HEK293 (cell line): Measurements from ENCODE around the gene AFDN.

Source experiments
- AEBP2 ChIP-seq: fragments of 450-650 bp; formaldehyde crosslinking; IDR thresholded peaks from 2 replicates; pipeline ENCODE4 v1.5.1; 2016; ENCODE audit warnings: missing biosample characterization, missing genetic modification characterization, borderline replicate concordance
- HOXC10 ChIP-seq: sonication (generic); formaldehyde crosslinking; IDR thresholded peaks from 2 replicates; pipeline ENCODE4 v1.8.1; 2023; ENCODE audit warnings: mild to moderate bottlenecking, missing genetic modification reagents
- IKZF3 ChIP-seq: fragments of 450-650 bp; IDR thresholded peaks from 2 replicates; pipeline ENCODE4 v1.5.0; 2018; ENCODE audit warnings: missing biosample characterization, mild to moderate bottlenecking, missing genetic modification characterization, moderate library complexity
- KLF1 ChIP-seq: fragments of 450-650 bp; formaldehyde crosslinking; IDR thresholded peaks from 2 replicates; pipeline ENCODE4 v1.5.1; 2016; ENCODE audit warnings: missing biosample characterization, missing genetic modification characterization
- MEIS1 ChIP-seq: sonication (generic); formaldehyde crosslinking; IDR thresholded peaks from 2 replicates; pipeline ENCODE4 v1.8.1; 2022; ENCODE audit warnings: missing genetic modification reagents, mild to moderate bottlenecking, borderline replicate concordance
- MYNN ChIP-seq: fragments of 450-650 bp; formaldehyde crosslinking; IDR thresholded peaks from 2 replicates; pipeline ENCODE4 v1.5.1; 2016; ENCODE audit warnings: missing biosample characterization, missing genetic modification characterization, borderline replicate concordance
- PRDM6 ChIP-seq: fragments of 450-650 bp; formaldehyde crosslinking; IDR thresholded peaks from 2 replicates; pipeline ENCODE4 v1.5.1; 2017; ENCODE audit warnings: missing biosample characterization, missing genetic modification characterization
- SALL2 ChIP-seq: fragments of 450-650 bp; formaldehyde crosslinking; IDR thresholded peaks from 2 replicates; pipeline ENCODE4 v1.5.0; 2017; ENCODE audit warnings: missing biosample characterization, mild to moderate bottlenecking, missing genetic modification characterization, borderline replicate concordance
- SP7 ChIP-seq: fragments of 450-650 bp; formaldehyde crosslinking; IDR thresholded peaks from 2 replicates; pipeline ENCODE4 v1.5.1; 2016; ENCODE audit warnings: missing biosample characterization, missing genetic modification characterization
- ZFHX2 ChIP-seq: fragments of 450-650 bp; formaldehyde crosslinking; conservative IDR thresholded peaks from 2 replicates; pipeline ENCODE4 v1.5.1; 2016; ENCODE audit warnings: missing biosample characterization, missing genetic modification characterization
- ZFP69B ChIP-seq: fragments of 450-650 bp; formaldehyde crosslinking; IDR thresholded peaks from 2 replicates; pipeline ENCODE4 v1.5.1; 2016; ENCODE audit warnings: missing biosample characterization, missing genetic modification characterization
- ZNF114 ChIP-seq: fragments of 450-650 bp; formaldehyde crosslinking; IDR thresholded peaks from 2 replicates; pipeline ENCODE4 v1.5.0; 2017; ENCODE audit warnings: missing biosample characterization, missing genetic modification characterization
- ZNF148 ChIP-seq: fragments of 450-650 bp; formaldehyde crosslinking; IDR thresholded peaks from 2 replicates; pipeline ENCODE4 v1.5.0; 2017; ENCODE audit warnings: missing biosample characterization, missing genetic modification characterization, borderline replicate concordance
- ZNF169 ChIP-seq: fragments of 450-650 bp; formaldehyde crosslinking; IDR thresholded peaks from 2 replicates; pipeline ENCODE4 v1.5.1; 2016; ENCODE audit warnings: missing biosample characterization, missing genetic modification characterization
- ZNF26 ChIP-seq: fragments of 450-650 bp; formaldehyde crosslinking; IDR thresholded peaks from 2 replicates; pipeline ENCODE4 v1.5.1; 2016; ENCODE audit warnings: missing biosample characterization, missing genetic modification characterization
- ZNF274 ChIP-seq, 2 experiments: fragments of 200-500 bp in 1 of 2; fragments of 450-650 bp in 1 of 2; sonication (Bioruptor generic) in 1 of 2; formaldehyde crosslinking in 1 of 2; IDR thresholded peaks; 2 replicates each; pipeline versions ENCODE4 v1.5.1 to v1.6.1; 2014 to 2016; ENCODE audit warnings: borderline replicate concordance in 1 of 2, inconsistent platforms in 1 of 2, low read length in 1 of 2, missing biosample characterization in 1 of 2, missing genetic modification characterization in 1 of 2
- ZNF280C ChIP-seq: fragments of 450-650 bp; formaldehyde crosslinking; IDR thresholded peaks from 2 replicates; pipeline ENCODE4 v1.5.1; 2016; ENCODE audit warnings: missing biosample characterization, missing genetic modification characterization
- ZNF292 ChIP-seq: fragments of 450-650 bp; formaldehyde crosslinking; IDR thresholded peaks from 2 replicates; pipeline ENCODE4 v1.5.1; 2016; ENCODE audit warnings: low read depth, missing biosample characterization, missing genetic modification characterization, borderline replicate concordance
- ZNF311 ChIP-seq: fragments of 450-650 bp; formaldehyde crosslinking; IDR thresholded peaks from 2 replicates; pipeline ENCODE4 v1.5.1; 2017; ENCODE audit warnings: missing biosample characterization, missing genetic modification characterization, borderline replicate concordance
- ZNF341 ChIP-seq: fragments of 450-650 bp; formaldehyde crosslinking; IDR thresholded peaks from 2 replicates; pipeline ENCODE4; 2016; ENCODE audit warnings: low read depth, missing biosample characterization, missing genetic modification characterization
- ZNF354C ChIP-seq: fragments of 450-650 bp; formaldehyde crosslinking; IDR thresholded peaks from 2 replicates; pipeline ENCODE4 v1.5.1; 2016; ENCODE audit warnings: missing biosample characterization, missing genetic modification characterization, low read depth, borderline replicate concordance
- ZNF404 ChIP-seq: fragments of 450-650 bp; formaldehyde crosslinking; IDR thresholded peaks from 2 replicates; pipeline ENCODE4 v1.5.1; 2017; ENCODE audit warnings: missing biosample characterization, missing genetic modification characterization
- ZNF488 ChIP-seq: fragments of 450-650 bp; formaldehyde crosslinking; IDR thresholded peaks from 2 replicates; pipeline ENCODE4 v1.5.1; 2016; ENCODE audit warnings: missing biosample characterization, missing genetic modification characterization
- ZNF596 ChIP-seq: fragments of 450-650 bp; IDR thresholded peaks from 2 replicates; pipeline ENCODE4 v1.5.0; 2018; ENCODE audit warnings: missing biosample characterization, mild to moderate bottlenecking, missing genetic modification characterization, moderate library complexity
- ZNF600 ChIP-seq: fragments of 450-650 bp; formaldehyde crosslinking; IDR thresholded peaks from 2 replicates; pipeline ENCODE4 v1.5.1; 2016; ENCODE audit warnings: missing biosample characterization, missing genetic modification characterization
- ZNF654 ChIP-seq: fragments of 450-650 bp; formaldehyde crosslinking; IDR thresholded peaks from 2 replicates; pipeline ENCODE4 v1.5.1; 2016; ENCODE audit warnings: low read depth, missing biosample characterization, missing genetic modification characterization
- ZNF658 ChIP-seq: fragments of 450-650 bp; formaldehyde crosslinking; IDR thresholded peaks from 2 replicates; pipeline ENCODE4; 2016; ENCODE audit warnings: missing biosample characterization, missing genetic modification characterization
- ZNF777 ChIP-seq: fragments of 450-650 bp; formaldehyde crosslinking; IDR thresholded peaks from 2 replicates; pipeline ENCODE4 v1.5.1; 2017; ENCODE audit warnings: missing biosample characterization, missing genetic modification characterization, borderline replicate concordance

The AFDN gene

GRCh38 chr6:167855825-167856425 lies 29.2 kb downstream of the AFDN start (continued):
- no peak for TF ChIP-seq ZNF280C (tag by site-specific recombination)
- TF ChIP-seq ZFP69B (tag by site-specific recombination), result no peak
- no peak for TF ChIP-seq ZNF596 (tag by site-specific recombination)
- TF ChIP-seq ZNF658 (tag by site-specific recombination), result no peak
- no peak for TF ChIP-seq ZNF354C (tag by site-specific recombination)
- TF ChIP-seq ZNF777 (tag by site-specific recombination), result no peak
- no peak for TF ChIP-seq ZNF404
- TF ChIP-seq ZNF600, result peak; percentile 49; the same call in 1 of the 2 replicates
- no peak for TF ChIP-seq ZNF274 (IDR thresholded peaks at IDR 0.05; ENCODE audit: low read length)
- TF ChIP-seq ZNF274 (tag by site-specific recombination; IDR thresholded peaks at IDR 0.05; ENCODE audit: borderline replicate concordance), result no peak
- no peak for TF ChIP-seq ZNF292 (tag by site-specific recombination)
- TF ChIP-seq ZNF311 (tag by site-specific recombination), result no peak
- no peak for TF ChIP-seq HOXC10
- no peak for TF ChIP-seq ZNF114 (tag by site-specific recombination)
- no peak for TF ChIP-seq ZNF488 (tag by site-specific recombination)
- no peak for TF ChIP-seq SALL2
- TF ChIP-seq PRDM6 (tag by site-specific recombination), result 0 out of 2 replicates have a peak, but pooled peaks have one; percentile 5
- 0 out of 2 replicates have a peak, but pooled peaks have one; percentile 33 for TF ChIP-seq IKZF3
- TF ChIP-seq SP7, result peak; percentile 63; the same call in 1 of the 2 replicates
- no peak for TF ChIP-seq MEIS1 (CRISPR knock-in tag)
- TF ChIP-seq AEBP2, result no peak
- TF ChIP-seq ZNF169, result no peak
- no peak for TF ChIP-seq MYNN (tag by site-specific recombination)
- TF ChIP-seq KLF1, result no peak
- no peak for TF ChIP-seq ZNF654 (tag by site-specific recombination)
- TF ChIP-seq ZNF148 (tag by site-specific recombination), result no peak
- TF ChIP-seq ZNF26 (tag by site-specific recombination), result no peak
- no peak for TF ChIP-seq ZNF341 (tag by site-specific recombination)
- no peak for TF ChIP-seq ZFHX2 (tag by site-specific recombination)
